NOMO-1 treated with dmso at 0.1 percent for 144 hours (cell line): ENCODE data around the gene SEMA6D.

Experiments
- DNase-seq: peaks from one replicate; lab custom pipeline; 2025; ENCODE audit not compliant: unreplicated experiment; lab: John Stamatoyannopoulos, UW

Gene SEMA6D

GRCh38 chr15:47717036-47717612 lies at the start of gene SEMA6D:
TSS of gene SEMA6D (plus strand) at chr15:47717505. CDS start at chr15:47759799, 42,294 bp downstream.
- DNase-seq: no peak

- no peak for DNase-seq
Observed at GRCh38 chr15:47669221-47669620, 48.1 kb upstream of the SEMA6D start.

- no peak for DNase-seq
Observed at GRCh38 chr15:47670365-47670764, 46.9 kb upstream of the SEMA6D start.

GRCh38 chr15:47673232-47673761 lies 44.0 kb upstream of the SEMA6D start:
- no peak for DNase-seq

- DNase-seq: no peak
Observed at GRCh38 chr15:47674586-47675232, 42.6 kb upstream of the SEMA6D start.

- DNase-seq: no peak
Observed at GRCh38 chr15:47675735-47676134, 41.6 kb upstream of the SEMA6D start.

GRCh38 chr15:47678040-47678439 lies 39.3 kb upstream of the SEMA6D start:
- DNase-seq: no peak

GRCh38 chr15:47682661-47683060 lies 34.6 kb upstream of the SEMA6D start:
- no peak for DNase-seq

- no peak for DNase-seq
Observed at GRCh38 chr15:47685141-47685870, 32.0 kb upstream of the SEMA6D start.

GRCh38 chr15:47688573-47689086 lies 28.7 kb upstream of the SEMA6D start:
- no peak for DNase-seq

- no peak for DNase-seq
Observed at GRCh38 chr15:47689660-47690059, 27.6 kb upstream of the SEMA6D start.

GRCh38 chr15:47691882-47692281 lies 25.4 kb upstream of the SEMA6D start:
- DNase-seq: no peak

- DNase-seq: no peak
Observed at GRCh38 chr15:47696351-47696750, 21.0 kb upstream of the SEMA6D start.

GRCh38 chr15:47705281-47705997 lies 11.9 kb upstream of the SEMA6D start:
- DNase-seq: no peak

GRCh38 chr15:47707391-47707790 lies 9.9 kb upstream of the SEMA6D start:
- no peak for DNase-seq

GRCh38 chr15:47708161-47708980 lies 8.9 kb upstream of the SEMA6D start:
- DNase-seq: no peak

- DNase-seq: no peak
Observed at GRCh38 chr15:47711655-47712054, 5.7 kb upstream of the SEMA6D start.

GRCh38 chr15:47715402-47715801 lies 1.9 kb upstream of the SEMA6D start:
- no peak for DNase-seq

- no peak for DNase-seq
Observed at GRCh38 chr15:47715856-47716445, 1.4 kb upstream of the SEMA6D start.

GRCh38 chr15:47716516-47716915 lies 789 bp upstream of the SEMA6D start:
- DNase-seq: no peak
